Endodermal cell (in vitro differentiated cells): ENCODE data around the gene WASF3. TPM values are rescaled to one million over a fixed set of nuclear protein-coding genes. Genes with fewer than 3 reads are reported as not detected.

Source experiments
- DNase-seq: peaks from one replicate; pipeline ENCODE4 v3.0.0-alpha.2; 2017
- H3K27ac ChIP-seq: 2 replicates; pipeline ENCODE4 v1.5.1; 2013; ENCODE audit warnings: mild to moderate bottlenecking, low read depth, low read length, moderate library complexity
- H3K27me3 ChIP-seq: 2 replicates; pipeline ENCODE4 v1.6.1; 2013; ENCODE audit warnings: mild to moderate bottlenecking, low read length, moderate library complexity; ENCODE audit not compliant: insufficient read depth, control insufficient read depth, poor library complexity, severe bottlenecking
- H3K36me3 ChIP-seq: 2 replicates; pipeline ENCODE4 v1.7.0; 2013; ENCODE audit warnings: mild to moderate bottlenecking, low read length, moderate library complexity; ENCODE audit not compliant: control insufficient read depth, insufficient read depth
- H3K4me1 ChIP-seq: one replicate; pipeline ENCODE4 v1.7.0; 2013; ENCODE audit warnings: low read length; ENCODE audit not compliant: control insufficient read depth, insufficient read depth
- H3K4me3 ChIP-seq: 2 replicates; pipeline ENCODE4 v1.5.1; 2013; ENCODE audit warnings: mild to moderate bottlenecking, low read length, moderate library complexity
- H3K9ac ChIP-seq: 2 replicates; pipeline ENCODE4 v1.6.1; 2013; ENCODE audit warnings: mild to moderate bottlenecking, low read length, moderate library complexity; ENCODE audit not compliant: poor library complexity, severe bottlenecking; ENCODE audit errors: extremely low read depth
- H3K9me3 ChIP-seq: 2 replicates; pipeline ENCODE4 v1.6.1; 2013; ENCODE audit warnings: mild to moderate bottlenecking, low read length, moderate library complexity; ENCODE audit not compliant: control insufficient read depth
- H3K27ac Mint-ChIP-seq: 2 replicates; pipeline ENCODE4 v1.8.0; 2020; ENCODE audit warnings: mixed read lengths
- H3K27me3 Mint-ChIP-seq: 2 replicates; pipeline ENCODE4 v1.8.0; 2021; ENCODE audit warnings: mild to moderate bottlenecking, mixed read lengths; ENCODE audit not compliant: insufficient read depth
- H3K36me3 Mint-ChIP-seq: 2 replicates; pipeline ENCODE4 v1.8.0; 2020; ENCODE audit warnings: low read depth, mixed read lengths
- H3K4me1 Mint-ChIP-seq: 2 replicates; pipeline ENCODE4 v1.8.0; 2020; ENCODE audit warnings: mixed read lengths
- H3K4me3 Mint-ChIP-seq: 2 replicates; pipeline ENCODE4 v1.8.0; 2020; ENCODE audit warnings: mild to moderate bottlenecking, moderate library complexity, mixed read lengths
- H3K9me3 Mint-ChIP-seq: 2 replicates; pipeline ENCODE4 v1.8.0; 2020; ENCODE audit warnings: mild to moderate bottlenecking, mixed read lengths
- CTCF ChIP-seq: fragments of 200-600 bp; sonication (generic); conservative IDR thresholded peaks from 2 replicates; pipeline ENCODE4 v1.5.0; 2021; ENCODE audit warnings: antibody characterized with exemption, mild to moderate bottlenecking
- WGBS, 2 experiments: methylation state at CpG; one replicate each; pipeline versions ENCODE4 v1.1.5 to v1.1.7; 2013; ENCODE audit warnings: missing lambda C conversion rate in 2 of 2, mixed read lengths in 1 of 2; ENCODE audit not compliant: insufficient coverage in 1 of 2, insufficient read length in 1 of 2; 5-methylcytosine and 5-hydroxymethylcytosine counted together
- total RNA-seq, 2 donors: library from RNA; stranded (reverse); fragmentation: NEBNext Ultra II Directional in 1 of 2; extraction: Animal tissue kit (Norgen Biotek cat#: 25700) in 1 of 2; gene quantifications; 2 replicates in 1 of 2; 3 replicates in 1 of 2; pipeline ENCODE4 v1.2.1, GENCODE V29; 2021

Gene WASF3
- total RNA-seq, 2 donors from 2014 or later, result 20.5 to 32.6 TPM

- H3K27me3 Mint-ChIP-seq, result peaks cover 21% of the 10 kb centered on the region
- Histone ChIP-seq H3K4me1 (no peaks in the 10 kb centered on the region), H3K36me3 (no peaks in the 10 kb centered on the region), H3K9me3 (no peaks in the 10 kb centered on the region), H3K4me3 (peak overlapping the region; percentile 77), H3K27me3 (peaks cover 13% of the 10 kb centered on the region), H3K27ac (no peak overlapping the region), H3K9ac (no peak overlapping the region)
- H3K4me3 Mint-ChIP-seq, result peak overlapping the region; percentile 68
- TF ChIP-seq CTCF, result no peak
- no peak overlapping the region for H3K27ac Mint-ChIP-seq
- 0% methylated on average over 1 of the region's 1 CpG for WGBS, 2 experiments
- H3K9me3 Mint-ChIP-seq, result no peaks in the 10 kb centered on the region
- no peaks in the 10 kb centered on the region for H3K36me3 Mint-ChIP-seq
- DNase-seq, result no peak
- peaks cover 15% of the 10 kb centered on the region for H3K4me1 Mint-ChIP-seq
Measured at GRCh38 chr13:26558987-26559386, 1.5 kb downstream of the WASF3 start.

- no peak overlapping the region for H3K4me3 Mint-ChIP-seq
- Histone ChIP-seq H3K36me3 (no peaks in the 10 kb centered on the region), H3K4me3 (no peak overlapping the region), H3K9ac (no peak overlapping the region), H3K27ac (no peak overlapping the region), H3K9me3 (no peaks in the 10 kb centered on the region), H3K4me1 (no peaks in the 10 kb centered on the region), H3K27me3 (peaks cover 11% of the 10 kb centered on the region)
- H3K36me3 Mint-ChIP-seq, result no peaks in the 10 kb centered on the region
- peaks cover 15% of the 10 kb centered on the region for H3K4me1 Mint-ChIP-seq
- WGBS, 2 experiments, result 93 to 100% methylated on average over 3 to 4 of the region's 4 CpGs
- TF ChIP-seq CTCF, result no peak
- H3K27me3 Mint-ChIP-seq, result peaks cover 14% of the 10 kb centered on the region
- no peak overlapping the region for H3K27ac Mint-ChIP-seq
- H3K9me3 Mint-ChIP-seq, result no peaks in the 10 kb centered on the region
- no peak for DNase-seq
Measured at GRCh38 chr13:26560456-26560855, 3.0 kb downstream of the WASF3 start.

- H3K36me3 Mint-ChIP-seq, result no peaks in the 10 kb centered on the region
- H3K4me1 Mint-ChIP-seq, result peaks cover 15% of the 10 kb centered on the region
- no peaks in the 10 kb centered on the region for H3K9me3 ChIP-seq
- 79 to 84% methylated on average over 2 to 3 of the region's 3 CpGs for WGBS, 2 experiments
- no peak overlapping the region for H3K27ac ChIP-seq
- H3K27me3 Mint-ChIP-seq, result peaks cover 8% of the 10 kb centered on the region
- H3K4me1 ChIP-seq, result no peaks in the 10 kb centered on the region
- no peaks in the 10 kb centered on the region for H3K9me3 Mint-ChIP-seq
- no peak overlapping the region for H3K4me3 ChIP-seq
- no peak for DNase-seq
- H3K36me3 ChIP-seq, result no peaks in the 10 kb centered on the region
- H3K27ac Mint-ChIP-seq, result no peak overlapping the region
- H3K4me3 Mint-ChIP-seq, result no peak overlapping the region
- H3K27me3 ChIP-seq, result peaks cover 4% of the 10 kb centered on the region
- no peak for TF ChIP-seq CTCF
- H3K9ac ChIP-seq, result no peak overlapping the region
Measured at GRCh38 chr13:26561067-26561466, 3.6 kb downstream of the WASF3 start.
